GM18873 (cell line): ENCODE results near the gene TMEM271.

Experiments
- ATAC-seq: cut with Tn5 transposase; IDR thresholded peaks from one replicate; pipeline ENCODE4 v1.9.1; 2021; ENCODE audit warnings: mild to moderate bottlenecking, moderate library complexity, moderate number of reproducible peaks; ENCODE audit not compliant: unreplicated experiment, low FRiP score

TMEM271 gene

GRCh38 chr4:576245-576821, at the start of gene TMEM271:
TMEM271 (minus strand) TSS chr4:576295; CDS start chr4:576062, 233 bp downstream.
- no peak for ATAC-seq

DNA sequence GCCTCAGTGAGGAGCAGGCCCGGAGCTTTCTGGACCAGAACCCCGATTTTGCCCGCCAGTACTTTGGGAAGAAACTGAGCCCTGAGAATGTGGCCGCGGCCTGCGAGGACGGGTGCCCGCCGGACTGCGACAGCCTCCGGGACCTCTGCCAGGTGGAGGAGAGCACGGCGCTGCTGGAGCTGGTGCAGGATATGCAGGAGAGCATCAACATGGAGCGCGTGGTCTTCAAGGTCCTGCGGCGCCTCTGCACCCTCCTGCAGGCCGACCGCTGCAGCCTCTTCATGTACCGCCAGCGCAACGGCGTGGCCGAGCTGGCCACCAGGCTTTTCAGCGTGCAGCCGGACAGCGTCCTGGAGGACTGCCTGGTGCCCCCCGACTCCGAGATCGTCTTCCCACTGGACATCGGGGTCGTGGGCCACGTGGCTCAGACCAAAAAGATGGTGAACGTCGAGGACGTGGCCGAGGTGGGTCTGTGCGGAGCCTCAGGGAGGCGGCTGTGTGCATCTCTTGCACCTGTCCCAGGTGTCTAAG, 49.6 kb upstream of the TMEM271 start:
- no peak for ATAC-seq

DNA sequence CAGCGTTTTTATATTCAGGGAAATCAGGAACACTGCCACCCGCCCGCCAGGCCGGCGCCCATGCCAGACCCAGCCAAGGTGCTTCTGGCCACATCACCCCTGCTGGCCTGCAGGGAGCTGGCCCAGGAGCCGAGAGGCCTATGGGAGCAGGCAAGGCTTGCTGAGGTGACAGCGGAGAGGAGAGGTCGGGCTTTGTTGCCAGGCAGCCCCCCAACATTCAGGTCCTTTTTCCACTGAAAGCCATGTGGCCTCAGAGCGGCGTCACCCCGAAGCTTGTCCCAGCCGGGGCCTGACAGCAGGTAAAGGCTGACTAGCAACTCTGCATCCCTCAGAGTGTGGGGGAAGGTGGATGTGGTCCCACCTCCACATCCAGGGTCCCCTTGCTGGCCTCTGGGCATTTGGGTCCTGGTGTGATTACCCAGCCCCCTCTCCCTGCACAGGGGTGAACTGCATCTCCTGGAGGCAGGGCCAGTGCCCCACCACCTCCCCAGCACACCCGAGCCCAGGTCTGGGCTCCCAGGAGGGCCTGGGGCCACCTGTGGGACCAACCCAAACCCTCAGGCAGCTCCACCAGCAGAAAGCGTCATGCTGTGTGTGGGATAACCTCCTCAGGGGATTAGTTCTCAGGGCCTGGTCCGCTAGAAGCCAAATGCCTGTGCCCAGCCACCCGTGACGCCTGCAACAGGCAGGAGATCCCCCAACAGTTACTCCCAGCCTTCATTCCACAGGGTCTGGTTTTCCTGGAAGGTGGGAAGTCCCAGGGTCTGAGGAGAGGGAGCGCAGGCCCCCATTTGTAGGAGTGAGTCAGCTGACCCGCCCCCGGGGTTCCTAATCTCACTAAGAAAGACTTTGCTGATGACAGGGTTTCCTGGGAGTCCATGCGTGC, 48.9 kb upstream of the TMEM271 start, which contains the start of gene PDE6B:
TSS of gene PDE6B (plus strand) at position 869 of the 886 bp plus-strand sequence. CDS start 54 bp downstream, outside the sequence.
- no peak for ATAC-seq

DNA sequence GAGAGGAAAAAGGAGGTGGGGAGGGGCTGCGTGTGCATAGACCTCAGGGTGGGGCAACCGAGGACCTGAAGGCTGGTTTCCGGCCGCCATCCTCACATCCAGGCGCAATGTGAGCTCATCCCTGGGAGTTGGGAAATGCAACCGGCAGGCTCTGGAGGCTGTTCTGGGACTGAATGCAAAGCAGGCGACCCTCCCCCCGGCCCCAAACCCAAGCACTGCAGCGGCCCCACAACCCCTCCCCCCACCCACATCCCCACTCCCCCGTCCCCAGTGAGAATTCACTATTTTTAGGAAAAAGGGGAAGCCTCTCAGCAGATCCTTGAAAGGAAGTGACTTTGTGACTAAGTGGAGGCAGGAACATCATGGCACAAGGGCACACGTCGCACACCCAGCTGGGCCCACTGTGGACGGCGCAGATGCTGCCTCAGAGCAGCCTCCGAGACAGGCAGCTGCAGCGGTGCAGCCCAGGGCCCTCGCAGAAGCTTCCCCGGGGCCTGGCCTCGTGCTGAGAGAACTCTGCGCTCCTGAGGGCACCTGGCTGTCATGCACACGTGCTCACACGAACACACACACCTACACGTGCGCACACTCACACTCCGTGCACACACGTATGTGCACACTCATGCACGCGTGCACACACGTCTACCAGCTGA, 47.9 kb upstream of the TMEM271 start:
- no peak for ATAC-seq

GRCh38 chr4:622996-623913, 47.2 kb upstream of the TMEM271 start:
- no peak for ATAC-seq

DNA sequence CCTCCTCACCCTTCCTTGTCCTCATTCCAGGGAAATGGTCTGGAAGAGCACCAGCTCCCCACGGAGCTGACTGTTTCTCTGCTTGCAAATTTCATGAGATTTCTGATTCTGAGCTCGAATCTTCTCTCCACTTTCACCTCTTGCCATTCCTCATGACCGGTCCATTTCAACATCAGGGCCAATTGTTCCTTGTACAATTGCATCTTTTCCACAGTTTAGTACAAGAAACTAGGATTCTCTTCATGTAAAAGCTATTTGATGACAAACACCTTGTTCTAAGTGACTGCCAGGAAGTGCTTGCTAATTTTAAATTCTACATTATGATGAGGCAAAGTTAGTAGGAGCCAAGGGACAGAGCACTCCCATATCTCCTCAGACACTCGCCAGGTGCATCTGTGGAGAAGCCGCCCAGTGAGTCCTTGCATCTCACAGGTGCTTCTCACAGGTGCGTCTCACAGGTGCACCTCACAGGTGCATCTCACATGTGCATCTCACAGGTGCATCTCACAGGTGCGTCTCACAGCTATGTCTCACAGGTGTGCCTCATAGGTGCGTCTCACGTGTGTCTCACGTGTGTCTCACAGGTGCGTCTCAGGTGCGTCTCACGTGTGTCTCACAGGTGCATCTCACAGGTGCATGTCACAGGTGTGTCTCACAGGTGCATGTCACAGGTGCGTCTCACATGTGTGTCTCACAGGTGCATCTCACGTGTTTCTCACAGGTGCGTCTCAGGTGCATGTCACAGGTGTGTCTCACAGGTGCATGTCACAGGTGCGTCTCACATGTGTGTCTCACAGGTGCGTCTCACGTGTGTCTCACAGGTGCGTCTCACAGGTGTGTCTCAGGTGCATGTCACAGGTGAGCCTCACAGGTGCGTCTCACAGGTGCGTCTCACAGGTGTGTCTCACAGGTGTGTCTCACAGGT, 46.2 kb upstream of the TMEM271 start:
- ATAC-seq = no peak

DNA sequence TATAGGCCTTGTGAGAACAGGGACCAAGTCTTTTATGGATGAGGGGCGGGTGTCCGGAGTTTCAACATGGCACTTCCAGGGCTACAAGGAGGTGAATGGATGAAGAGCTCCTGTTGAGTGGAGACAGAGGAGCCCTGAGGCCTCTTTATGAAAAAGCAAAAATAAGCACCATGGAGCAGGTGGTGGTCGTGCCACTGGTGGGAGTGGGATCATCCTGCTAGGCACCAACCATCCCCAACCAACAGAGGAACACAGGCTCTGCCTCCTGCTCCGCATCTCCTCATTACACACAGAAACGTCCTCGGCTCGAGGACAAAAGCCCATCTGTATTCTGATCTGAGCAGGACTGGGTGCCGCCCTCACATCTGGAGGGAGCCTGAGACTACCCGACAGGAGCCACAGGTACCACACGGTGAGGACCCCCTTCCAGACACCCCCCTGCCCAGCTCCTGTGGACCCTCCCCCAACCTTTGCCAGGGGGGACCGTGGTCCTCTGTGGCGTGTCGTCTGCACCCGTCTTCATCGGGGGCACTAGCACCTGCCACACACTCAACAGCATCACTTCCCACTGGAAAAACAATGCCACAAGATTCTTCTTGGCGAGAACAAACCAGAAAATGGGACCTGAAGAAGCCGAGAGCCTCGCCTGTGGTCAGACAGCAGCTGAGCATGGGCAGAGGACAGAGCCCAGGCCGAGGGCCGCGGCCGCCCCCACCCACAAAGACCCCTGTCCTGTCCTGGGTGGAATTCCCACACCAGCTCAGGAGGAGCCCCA, 45.4 kb upstream of the TMEM271 start:
- no peak for ATAC-seq

DNA sequence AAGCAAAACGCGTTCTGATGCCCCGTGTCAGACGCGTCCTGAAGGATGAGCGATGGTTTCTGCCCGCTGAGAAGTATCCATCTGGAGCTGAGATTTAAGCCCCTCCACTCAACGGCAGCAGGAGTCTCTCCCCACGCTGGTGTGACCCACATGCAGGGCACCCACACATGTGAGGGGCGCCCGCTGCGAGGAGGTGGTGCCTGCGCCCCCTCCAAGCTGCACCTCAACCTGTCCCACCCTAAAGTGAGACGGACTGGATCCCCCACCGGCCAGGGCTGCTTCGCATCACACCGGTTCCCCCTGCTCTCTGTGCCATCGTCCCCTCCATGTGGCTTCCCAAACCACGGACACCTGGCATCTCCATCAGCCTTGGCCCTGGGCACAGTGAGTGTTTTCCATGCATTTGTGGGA, 44.8 kb upstream of the TMEM271 start:
- no peak for ATAC-seq

GRCh38 chr4:620201-620600, 44.1 kb upstream of the TMEM271 start:
- no peak for ATAC-seq

DNA sequence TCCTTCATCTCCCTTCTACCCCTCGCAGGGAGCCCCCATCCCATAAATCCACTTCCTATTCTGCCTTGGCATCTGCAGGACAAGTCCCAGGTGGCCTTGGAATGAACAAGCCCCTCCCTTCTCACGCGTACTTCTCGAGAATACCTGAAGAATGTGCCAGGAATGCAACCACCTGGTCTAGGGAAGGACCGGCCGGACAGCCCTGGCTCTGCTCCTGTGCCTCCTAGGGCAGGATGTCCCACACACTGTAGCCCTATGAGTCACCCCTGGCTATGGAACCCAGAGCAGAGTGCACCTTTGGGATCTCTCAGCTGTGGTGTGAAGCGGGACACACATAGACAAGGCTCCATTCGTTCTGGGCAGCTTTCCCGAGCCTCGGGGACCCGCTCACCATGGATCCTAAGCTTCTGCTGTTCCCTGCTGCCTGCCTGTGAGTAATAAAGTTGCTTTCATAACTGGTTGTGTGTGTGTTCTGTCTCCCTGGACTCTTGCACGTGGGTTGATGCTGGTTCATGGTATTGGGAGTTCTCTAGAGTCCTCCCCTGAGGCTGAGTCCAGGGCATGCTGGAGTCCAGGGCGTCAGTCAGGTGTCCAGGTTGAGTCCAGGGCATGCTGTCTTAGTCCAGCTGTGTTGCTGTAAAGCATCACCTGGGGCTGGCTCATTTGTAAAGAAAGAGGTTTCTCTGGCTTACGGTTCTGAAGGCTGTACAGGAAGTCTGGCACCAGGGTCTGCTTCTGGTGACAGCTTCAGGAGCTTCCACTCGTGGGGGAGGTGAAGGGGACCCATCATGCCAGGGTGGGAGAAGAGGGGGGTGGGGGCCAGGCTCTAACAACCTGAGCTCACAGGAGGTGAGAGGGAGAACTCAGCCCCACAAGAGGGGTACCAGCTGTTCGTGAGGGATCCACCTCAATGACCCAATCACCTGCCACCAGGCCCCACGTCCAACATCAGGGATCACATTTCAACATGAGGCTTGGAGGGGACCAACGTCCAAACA, 41.8 kb upstream of the TMEM271 start:
- ATAC-seq = no peak

DNA sequence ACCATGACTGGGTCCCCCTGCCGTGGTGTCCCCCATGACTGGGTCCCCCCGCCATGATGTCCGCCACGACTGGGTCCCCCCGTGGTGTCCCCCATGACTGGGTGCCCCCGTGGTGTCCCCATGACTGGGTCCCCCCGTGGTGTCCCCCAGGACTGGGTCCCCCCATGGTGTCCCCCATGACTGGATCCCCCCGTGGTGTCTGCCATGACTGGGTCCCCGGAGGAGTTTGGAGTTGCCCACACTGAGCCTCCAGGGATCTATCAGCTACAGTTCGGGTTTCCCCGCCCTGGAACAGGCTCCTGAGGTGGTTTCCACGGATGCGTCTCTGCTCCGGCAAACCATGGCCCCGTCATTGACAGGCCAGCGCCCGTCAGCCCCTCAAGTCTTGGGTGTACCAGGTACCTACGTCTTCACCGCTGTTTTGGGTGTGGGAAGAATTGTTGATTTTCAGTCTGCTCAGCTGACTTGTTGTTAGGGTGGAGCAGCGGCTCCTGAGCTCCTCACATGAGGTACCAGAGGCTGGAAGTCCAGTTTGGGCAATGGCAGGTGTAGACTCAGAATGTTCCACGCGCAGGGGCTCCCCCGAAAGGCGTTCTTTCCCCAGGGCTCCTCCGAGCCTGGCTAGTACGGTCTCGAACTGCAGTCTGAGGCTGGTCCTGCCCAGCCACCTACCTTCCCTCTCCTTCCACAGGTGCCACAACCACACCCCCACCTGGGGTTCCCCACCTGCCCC, 41.0 kb upstream of the TMEM271 start:
- no peak for ATAC-seq

- ATAC-seq = no peak
Observed at GRCh38 chr4:616091-616490, 40.0 kb upstream of the TMEM271 start.

- ATAC-seq = no peak
Observed at GRCh38 chr4:613126-613525, 37.0 kb upstream of the TMEM271 start.

DNA sequence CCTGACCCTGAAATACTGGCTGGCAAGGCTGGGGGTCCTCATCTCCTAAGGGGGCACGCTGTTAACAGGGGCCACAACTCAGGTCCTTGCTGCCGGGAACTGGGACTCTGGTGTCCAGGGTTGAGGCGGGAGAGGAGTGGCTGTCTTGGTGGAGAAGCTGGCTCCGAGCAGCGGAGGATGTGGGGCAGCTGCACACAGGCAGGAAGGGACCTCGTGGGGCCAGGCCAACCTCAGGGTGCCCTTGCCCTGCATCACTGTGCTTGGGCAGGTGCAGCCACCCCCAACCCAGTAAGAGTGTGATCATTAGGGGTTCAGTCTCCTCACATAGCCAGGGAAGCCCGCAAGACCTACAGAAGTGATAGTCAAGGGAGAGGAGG, 36.6 kb upstream of the TMEM271 start:
- no peak for ATAC-seq

GRCh38 chr4:612052-612748, 36.1 kb upstream of the TMEM271 start:
- no peak for ATAC-seq
